Dendritic cell treated with granulocyte-macrophage colony-stimulating factor and Interleukin-4, amounts not matched to agents 40 ng/mL and 50 ng/mL, for 4 days (primary cell): Measurements from ENCODE around the gene DAG1.

Experiments used
- H3K27ac Mint-ChIP-seq: one replicate; pipeline ENCODE4 v1.8.0; 2022; ENCODE audit warnings: mild to moderate bottlenecking, mixed read lengths
- H3K27me3 Mint-ChIP-seq: one replicate; pipeline ENCODE4 v1.8.0; 2022; ENCODE audit warnings: mild to moderate bottlenecking, mixed read lengths
- H3K36me3 Mint-ChIP-seq: one replicate; pipeline ENCODE4 v1.8.0; 2022; ENCODE audit warnings: low read depth, mixed read lengths
- H3K4me1 Mint-ChIP-seq: one replicate; pipeline ENCODE4 v1.8.0; 2022; ENCODE audit warnings: low read depth, mixed read lengths
- H3K4me3 Mint-ChIP-seq: one replicate; pipeline ENCODE4 v1.8.0; 2022; ENCODE audit warnings: mild to moderate bottlenecking, moderate library complexity, mixed read lengths
- H3K9me3 Mint-ChIP-seq: one replicate; pipeline ENCODE4 v1.8.0; 2022; ENCODE audit warnings: mixed read lengths
- intact Hi-C: fragments of 100-400 bp; cut with micrococcal nuclease; formaldehyde crosslinking; loops from one replicate; pipeline ENCODE4 v1.15.0; 2022

Gene DAG1

DNA sequence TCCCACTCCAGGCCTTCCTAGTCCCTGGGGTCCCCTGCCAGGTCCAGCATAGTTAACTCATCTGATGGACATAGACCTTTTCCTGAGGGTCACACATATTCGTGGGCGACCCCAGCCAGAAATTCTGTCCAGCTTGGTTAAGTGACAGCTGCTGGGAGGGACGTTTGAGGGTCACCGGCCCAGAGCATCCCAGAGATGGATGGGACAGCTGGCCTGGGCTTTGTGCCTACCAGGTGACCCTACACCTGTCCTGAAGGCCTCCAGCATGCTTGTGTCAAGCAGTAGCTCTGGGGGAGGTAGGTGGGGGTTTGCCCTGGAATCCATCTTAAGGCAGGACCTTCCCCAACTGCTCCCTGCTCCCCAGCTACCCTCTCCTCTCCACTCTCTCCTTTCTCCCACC lies 9.1 kb upstream of the DAG1 start:
- peaks cover 19% of the 10 kb centered on the region for H3K4me1 Mint-ChIP-seq
- peak overlapping the region; percentile 13 for H3K27ac Mint-ChIP-seq
- intact Hi-C loops: no loop called here
- H3K36me3 Mint-ChIP-seq: no peaks in the 10 kb centered on the region
- H3K9me3 Mint-ChIP-seq: no peaks in the 10 kb centered on the region
- H3K4me3 Mint-ChIP-seq: no peak overlapping the region
- peaks cover 9% of the 10 kb centered on the region for H3K27me3 Mint-ChIP-seq

DNA sequence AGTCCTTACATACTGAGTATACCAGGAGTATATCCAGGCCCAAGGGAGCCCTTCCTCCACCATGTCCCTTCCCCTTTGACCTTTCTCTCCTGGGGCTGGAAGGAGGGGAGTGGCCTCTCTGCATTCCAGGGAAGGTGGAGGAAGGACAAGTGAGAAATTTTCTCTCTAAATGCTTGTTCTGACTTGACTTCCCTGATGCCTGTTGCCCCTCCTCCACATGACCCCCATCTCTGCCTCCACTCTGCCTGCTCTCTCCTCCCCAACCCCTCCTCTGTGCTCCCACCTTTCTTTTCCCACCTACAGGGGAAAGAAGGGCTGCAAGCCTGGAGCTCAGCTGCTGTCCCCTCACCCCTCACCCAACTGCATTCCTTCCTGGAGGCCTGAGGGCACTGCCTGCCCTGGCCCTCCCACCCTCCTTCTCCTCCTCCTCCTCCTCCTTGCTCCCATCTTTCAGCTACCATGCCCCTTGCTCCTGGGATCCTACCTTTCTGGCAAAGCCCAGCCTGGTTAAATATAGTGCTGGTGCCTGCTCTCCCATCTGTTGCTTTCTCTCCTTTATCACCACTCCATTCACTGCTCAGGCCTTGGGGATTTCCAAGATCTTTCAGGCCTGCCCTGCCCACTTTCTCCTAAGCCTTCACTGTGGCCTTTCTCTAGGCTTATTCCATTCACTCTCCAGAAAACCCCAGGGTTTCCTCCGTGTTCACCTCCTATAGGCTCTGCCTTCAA lies 8.5 kb upstream of the DAG1 start:
- H3K9me3 Mint-ChIP-seq: no peaks in the 10 kb centered on the region
- no peak overlapping the region for H3K4me3 Mint-ChIP-seq
- H3K27ac Mint-ChIP-seq: peak overlapping the region; percentile 13
- no peaks in the 10 kb centered on the region for H3K36me3 Mint-ChIP-seq
- intact Hi-C loops: no loop called here
- peaks cover 9% of the 10 kb centered on the region for H3K27me3 Mint-ChIP-seq
- peaks cover 19% of the 10 kb centered on the region for H3K4me1 Mint-ChIP-seq

DNA sequence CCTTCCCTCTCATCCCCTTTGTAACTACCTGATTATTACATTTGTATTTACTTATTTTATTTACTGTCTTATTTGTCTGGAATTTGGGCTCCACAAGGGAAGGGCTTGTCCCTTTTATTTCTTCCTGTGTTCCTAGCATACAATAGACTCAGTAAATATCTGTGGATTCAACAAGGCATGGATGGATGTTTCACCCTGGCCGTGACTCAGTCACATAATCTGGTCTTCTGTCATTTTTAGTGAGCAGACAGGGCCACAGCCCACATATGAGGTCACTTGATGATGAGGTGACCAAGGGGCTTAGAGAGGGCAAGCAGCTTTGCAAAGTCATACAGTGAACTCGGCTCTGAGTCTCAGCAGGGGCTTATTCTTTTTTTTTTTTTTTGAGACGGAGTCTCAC lies 7.8 kb upstream of the DAG1 start:
- intact Hi-C loops: no loop called here
- Mint-ChIP-seq H3K36me3 (no peaks in the 10 kb centered on the region), H3K27ac (peak overlapping the region; percentile 13), H3K4me1 (peaks cover 19% of the 10 kb centered on the region), H3K9me3 (no peaks in the 10 kb centered on the region), H3K27me3 (peaks cover 9% of the 10 kb centered on the region), H3K4me3 (no peak overlapping the region)

DNA sequence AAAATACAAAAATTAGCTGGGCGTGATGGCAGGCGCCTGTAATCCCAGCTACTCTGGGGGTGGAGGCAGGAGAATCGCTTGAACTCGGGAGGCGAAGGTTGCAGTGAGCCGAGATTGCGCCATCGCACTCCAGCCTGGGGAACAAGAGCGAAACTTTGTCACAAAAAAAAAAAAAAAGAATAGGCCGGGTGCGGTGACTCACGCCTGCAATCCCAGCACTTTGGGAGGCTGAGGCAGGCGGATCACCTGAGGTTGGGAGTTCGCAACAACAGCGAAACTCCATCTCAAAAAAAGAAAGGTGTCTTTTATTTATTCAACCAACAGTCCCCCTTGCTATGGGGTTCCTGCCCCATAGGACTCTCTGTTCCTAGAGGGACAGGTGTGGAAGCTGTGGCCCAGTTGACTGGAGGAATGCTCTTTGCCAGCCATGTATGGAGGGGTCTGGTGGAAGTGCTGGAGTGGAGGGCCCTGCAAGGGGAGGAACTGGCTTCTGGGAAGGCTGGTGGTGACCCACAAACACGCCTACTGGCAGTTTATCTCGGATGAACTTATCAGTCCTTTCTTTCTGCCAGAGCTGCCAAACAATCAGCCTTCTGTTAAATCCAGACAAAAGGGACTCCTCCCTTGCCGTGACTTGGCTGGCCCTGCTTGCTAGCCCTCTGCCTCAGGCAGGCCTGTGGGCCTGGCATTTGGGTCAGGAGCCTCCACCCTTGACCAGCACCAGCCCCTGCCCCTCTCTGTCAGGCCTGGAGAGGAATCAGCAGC lies 4.6 kb upstream of the DAG1 start:
- Mint-ChIP-seq H3K27me3 (peaks cover 6% of the 10 kb centered on the region), H3K9me3 (no peaks in the 10 kb centered on the region), H3K4me1 (peaks cover 30% of the 10 kb centered on the region), H3K4me3 (no peak overlapping the region), H3K36me3 (no peaks in the 10 kb centered on the region), H3K27ac (peak overlapping the region; percentile 52)
- intact Hi-C loops: no loop called here

DNA sequence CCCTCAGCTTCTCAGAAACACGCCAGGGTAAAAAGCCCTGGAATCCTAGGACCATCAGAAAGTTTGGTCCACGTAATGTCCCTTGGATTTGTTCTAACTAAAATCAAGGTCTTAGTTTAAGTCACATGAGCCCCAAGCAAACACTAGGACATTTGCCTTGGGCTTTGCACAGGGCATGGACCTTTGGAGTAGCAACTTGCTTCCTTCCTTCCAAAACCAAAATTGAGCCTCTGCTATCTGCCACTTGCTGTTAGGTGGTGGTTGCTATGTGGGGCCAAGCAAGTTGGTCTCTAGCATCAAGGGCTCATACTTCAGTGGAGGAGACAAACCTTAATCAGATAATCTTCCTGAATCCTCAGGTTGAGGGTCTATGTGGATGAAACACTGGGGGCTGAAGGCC lies 4.0 kb upstream of the DAG1 start:
- Mint-ChIP-seq H3K4me1 (peaks cover 33% of the 10 kb centered on the region), H3K4me3 (no peak overlapping the region), H3K36me3 (no peaks in the 10 kb centered on the region), H3K27ac (no peak overlapping the region), H3K9me3 (no peaks in the 10 kb centered on the region), H3K27me3 (peaks cover 6% of the 10 kb centered on the region)
- intact Hi-C loops: no loop called here

DNA sequence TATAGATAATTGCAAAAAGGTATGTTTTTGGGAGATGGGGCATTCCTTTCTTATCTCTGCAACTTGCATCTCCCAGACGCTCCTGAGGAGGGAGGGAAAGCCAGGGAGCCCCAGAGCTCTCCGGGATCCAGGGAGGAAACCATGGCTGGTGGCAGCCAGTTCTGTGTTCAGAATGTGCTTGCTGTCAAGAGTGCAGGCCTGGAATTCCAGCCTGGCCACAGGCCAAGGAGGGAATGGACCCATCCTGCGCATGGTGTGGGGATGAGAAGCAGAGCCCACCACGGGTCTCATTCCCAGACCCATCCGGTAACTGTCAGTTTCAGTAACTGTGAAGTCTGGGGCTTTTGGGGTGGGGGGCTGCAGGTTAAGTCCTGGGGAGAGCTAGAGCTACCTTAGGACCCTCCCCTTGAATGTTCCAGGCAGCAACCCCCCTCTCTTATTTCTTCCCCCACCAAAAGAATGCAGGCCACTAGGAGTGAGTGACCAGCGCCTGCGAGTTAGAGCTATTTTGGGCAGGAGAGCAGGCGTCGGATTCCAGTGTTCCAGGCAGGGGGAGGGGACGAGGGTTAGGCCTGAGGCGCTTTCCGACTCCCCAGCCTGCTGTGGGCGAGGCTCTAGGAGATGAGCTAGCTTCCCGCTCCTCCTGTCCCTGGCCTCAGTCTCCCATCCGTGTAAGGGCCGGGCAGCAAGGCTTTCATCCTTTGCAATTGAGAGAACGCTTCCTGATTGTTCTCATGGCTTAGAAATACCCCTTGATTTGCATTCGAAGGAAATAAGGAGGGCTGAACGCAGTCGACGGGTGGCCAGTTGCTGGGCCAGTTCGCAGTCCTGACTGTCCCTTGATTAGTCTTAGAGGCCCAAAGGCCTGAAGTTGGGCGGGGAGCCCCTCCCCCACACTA lies 781 bp upstream of the DAG1 start:
- Mint-ChIP-seq H3K4me1 (peaks cover 37% of the 10 kb centered on the region), H3K4me3 (peak overlapping the region; percentile 77), H3K9me3 (no peaks in the 10 kb centered on the region), H3K27ac (peak overlapping the region; percentile 97), H3K36me3 (peaks cover 11% of the 10 kb centered on the region), H3K27me3 (peaks cover 20% of the 10 kb centered on the region)
- intact Hi-C loops: no loop called here

DNA sequence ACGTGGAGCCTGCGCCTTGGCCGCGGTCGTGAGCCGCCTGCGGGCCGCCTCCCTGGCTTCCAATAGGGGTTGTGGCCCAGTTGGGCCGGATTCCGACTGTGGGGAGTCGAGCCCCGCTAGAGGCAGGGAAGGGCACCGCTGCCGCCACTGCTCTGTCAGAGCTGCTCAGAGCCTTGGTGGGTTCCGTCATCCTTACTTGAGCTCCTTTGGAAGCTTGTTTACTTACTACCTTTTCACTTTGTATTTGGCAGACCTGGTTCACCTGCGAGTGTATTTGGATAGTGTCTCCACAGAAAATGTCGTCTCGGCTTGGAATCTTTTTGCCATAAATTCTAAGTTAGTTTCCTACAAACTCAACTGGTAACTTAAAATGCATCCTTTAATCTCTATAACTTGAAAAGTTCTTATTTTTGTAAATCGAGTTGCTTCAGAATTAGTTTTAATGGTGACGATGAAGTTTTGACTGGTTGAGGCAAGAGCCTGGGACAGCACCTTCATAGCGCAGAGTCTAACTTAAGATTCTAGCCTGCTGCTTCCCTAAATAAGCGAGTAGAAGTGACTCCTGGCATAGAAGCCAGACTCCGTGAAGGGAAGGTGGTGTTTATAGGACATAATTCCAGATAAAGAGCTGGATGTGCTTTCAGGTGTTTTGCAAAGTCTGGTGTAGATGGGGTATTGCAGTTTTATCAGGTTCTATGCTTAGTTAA lies 800 bp downstream of the DAG1 start:
- no peaks in the 10 kb centered on the region for H3K9me3 Mint-ChIP-seq
- peak overlapping the region; percentile 78 for H3K4me3 Mint-ChIP-seq
- peaks cover 24% of the 10 kb centered on the region for H3K27me3 Mint-ChIP-seq
- peak overlapping the region; percentile 97 for H3K27ac Mint-ChIP-seq
- peaks cover 31% of the 10 kb centered on the region for H3K4me1 Mint-ChIP-seq
- H3K36me3 Mint-ChIP-seq: peaks cover 18% of the 10 kb centered on the region
- intact Hi-C loops: loop anchor here (5.0 kb wide), 1 partner anchor 201 kb away; the partner anchor contains the start of gene APEH

DNA sequence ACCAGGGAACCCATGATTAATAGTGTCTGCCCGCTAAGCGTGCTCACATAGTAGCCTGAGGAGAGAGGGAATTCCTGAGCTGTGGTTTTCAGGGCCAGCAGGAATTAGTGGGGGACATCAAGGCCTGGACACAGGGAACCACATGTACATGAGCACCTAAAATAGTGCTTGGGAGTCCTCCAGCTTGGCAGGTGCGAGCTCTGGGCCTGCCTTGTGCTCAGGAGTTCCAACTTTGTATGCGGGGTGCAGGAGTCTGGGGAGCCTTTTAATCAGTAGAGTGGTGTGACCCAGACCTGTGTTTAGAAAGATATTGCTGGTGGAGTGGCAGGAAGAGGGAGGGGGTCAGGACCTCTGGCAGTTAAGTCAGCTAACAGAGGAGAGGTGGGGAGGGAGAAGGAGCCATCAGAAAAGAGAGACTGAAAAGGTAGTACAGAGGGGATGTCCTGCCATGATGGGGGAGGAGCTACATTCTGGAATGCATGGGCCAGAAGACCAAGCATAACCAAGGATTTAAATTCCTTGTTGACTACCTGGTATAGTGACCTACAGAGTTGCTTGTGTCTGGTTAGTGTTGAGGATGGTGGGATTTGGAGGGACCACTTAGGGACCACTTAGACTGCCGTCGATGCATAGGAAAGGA lies 1.9 kb downstream of the DAG1 start:
- Mint-ChIP-seq H3K27me3 (peaks cover 24% of the 10 kb centered on the region), H3K36me3 (peaks cover 20% of the 10 kb centered on the region), H3K9me3 (no peaks in the 10 kb centered on the region), H3K27ac (peak overlapping the region; percentile 97), H3K4me3 (peak overlapping the region; percentile 39), H3K4me1 (peaks cover 40% of the 10 kb centered on the region)
- intact Hi-C loops: loop anchor here (5.0 kb wide), 1 partner anchor 200 kb away; the partner anchor contains the start of gene APEH

DNA sequence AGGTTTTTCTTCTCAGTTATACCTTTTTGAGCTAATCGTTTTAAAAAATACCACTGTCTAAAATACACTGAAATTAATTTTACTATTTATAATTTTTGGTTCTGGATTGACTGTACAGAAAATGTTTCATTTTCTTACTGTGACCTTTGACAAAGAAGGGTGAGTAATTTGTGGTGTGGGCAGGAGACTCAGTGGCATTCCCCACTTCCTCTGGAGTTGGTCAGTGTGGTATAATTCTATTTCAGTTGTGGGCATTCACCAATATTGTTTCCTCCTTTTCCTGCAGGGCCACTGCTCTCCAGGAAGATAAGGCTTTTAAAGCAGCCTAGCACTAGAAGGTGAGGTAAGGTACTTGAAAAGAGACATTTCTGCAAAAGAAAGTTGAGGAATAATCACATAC lies 6.5 kb downstream of the DAG1 start:
- Mint-ChIP-seq H3K27me3 (peaks cover 34% of the 10 kb centered on the region), H3K4me3 (no peak overlapping the region), H3K9me3 (no peaks in the 10 kb centered on the region), H3K27ac (no peak overlapping the region), H3K36me3 (peaks cover 52% of the 10 kb centered on the region), H3K4me1 (peaks cover 21% of the 10 kb centered on the region)
- intact Hi-C loops: no loop called here

DNA sequence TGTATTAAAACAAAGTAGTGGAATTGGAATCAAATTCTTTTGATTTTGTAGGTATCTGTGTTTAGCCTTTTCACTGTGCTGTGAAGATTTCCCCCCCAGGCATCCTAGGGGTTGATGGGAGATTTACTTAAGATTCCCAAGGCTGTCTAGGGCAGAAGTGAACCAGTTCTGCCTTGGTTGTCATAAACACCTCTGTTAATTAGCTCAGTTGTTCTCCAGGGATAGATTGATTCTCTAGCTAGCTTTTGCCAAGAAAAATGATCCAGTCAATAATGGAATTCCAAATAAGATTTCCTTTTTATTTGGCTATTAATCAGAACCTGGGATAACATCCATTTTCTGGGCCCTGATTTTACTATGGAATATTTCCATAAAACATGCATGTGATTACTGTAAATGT lies 12.7 kb downstream of the DAG1 start:
- intact Hi-C loops: no loop called here
- no peak overlapping the region for H3K4me3 Mint-ChIP-seq

DNA sequence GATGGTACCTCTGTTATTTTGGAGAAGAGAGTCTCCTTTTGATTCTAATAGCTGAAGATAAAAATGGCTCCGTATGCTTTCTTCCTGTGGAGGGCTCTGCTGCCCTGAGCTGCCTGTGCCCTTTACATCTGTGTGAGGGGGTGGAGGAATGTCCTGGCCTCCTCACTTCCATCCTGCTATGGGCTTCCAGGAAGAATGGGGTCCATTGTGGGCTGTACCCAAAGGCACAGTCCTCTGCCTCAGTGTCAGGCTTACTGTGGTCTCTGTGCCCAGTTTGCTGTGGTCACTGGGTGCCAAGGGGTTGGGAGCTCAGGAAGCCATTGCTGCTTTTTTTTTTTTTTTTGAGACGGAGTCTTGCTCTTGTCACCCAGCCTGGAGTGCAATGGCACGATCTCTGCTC lies 14.4 kb downstream of the DAG1 start:
- no peaks in the 10 kb centered on the region for H3K9me3 Mint-ChIP-seq
- intact Hi-C loops: no loop called here
- H3K36me3 Mint-ChIP-seq: peaks cover 45% of the 10 kb centered on the region
- H3K4me1 Mint-ChIP-seq: peaks cover 8% of the 10 kb centered on the region
- H3K27ac Mint-ChIP-seq: no peak overlapping the region
- H3K4me3 Mint-ChIP-seq: no peak overlapping the region
- peaks cover 8% of the 10 kb centered on the region for H3K27me3 Mint-ChIP-seq

More for the DNA sequence above, 12.7 kb downstream of the DAG1 start:
- H3K9me3 Mint-ChIP-seq: no peaks in the 10 kb centered on the region
- peaks cover 12% of the 10 kb centered on the region for H3K27me3 Mint-ChIP-seq
- H3K4me1 Mint-ChIP-seq: peaks cover under 1% of the 10 kb centered on the region
- no peak overlapping the region for H3K27ac Mint-ChIP-seq
- peaks cover 47% of the 10 kb centered on the region for H3K36me3 Mint-ChIP-seq

DNA sequence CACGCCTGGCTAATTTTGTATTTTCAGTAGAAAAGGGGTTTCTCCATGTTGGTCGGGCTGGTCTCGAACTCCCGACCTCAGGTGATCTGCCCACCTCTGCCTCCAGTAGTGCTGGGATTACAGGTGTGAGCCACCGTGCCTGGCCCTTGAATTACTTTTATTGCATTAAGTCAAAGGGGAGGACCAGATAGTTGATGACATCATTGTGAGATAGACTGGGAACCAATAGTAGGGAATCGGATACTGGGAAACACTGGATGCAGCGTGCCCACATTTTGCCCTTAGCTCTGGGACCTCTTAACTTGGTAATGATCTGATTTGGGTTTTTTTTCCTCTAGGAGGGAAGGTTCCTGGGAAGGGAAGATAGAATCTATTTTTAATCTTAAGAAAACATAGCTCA lies 19.2 kb downstream of the DAG1 start:
- peaks cover 57% of the 10 kb centered on the region for H3K36me3 Mint-ChIP-seq
- H3K27ac Mint-ChIP-seq: no peak overlapping the region
- H3K4me1 Mint-ChIP-seq: peaks cover 17% of the 10 kb centered on the region
- no peak overlapping the region for H3K4me3 Mint-ChIP-seq
- H3K27me3 Mint-ChIP-seq: no peaks in the 10 kb centered on the region
- intact Hi-C loops: no loop called here
- H3K9me3 Mint-ChIP-seq: no peaks in the 10 kb centered on the region

DNA sequence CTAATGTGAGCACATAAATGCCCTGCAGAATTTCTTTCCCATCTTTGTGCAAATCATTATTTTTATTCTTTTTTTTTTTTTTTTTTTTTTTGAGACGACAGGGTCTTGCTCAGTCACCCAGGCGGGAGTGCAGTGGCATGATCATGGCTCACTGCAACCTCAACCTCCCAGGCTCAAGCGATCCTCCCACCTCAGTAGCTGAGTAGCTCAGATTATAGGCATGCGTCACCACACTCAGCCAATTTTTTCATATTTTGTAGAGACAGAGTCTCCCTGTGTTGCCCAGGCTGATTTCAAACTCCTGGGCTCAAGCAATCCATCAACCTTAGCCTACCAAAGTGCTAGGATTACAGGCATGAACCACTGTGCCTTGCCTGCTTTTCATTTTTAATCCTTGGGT lies 22.9 kb downstream of the DAG1 start:
- no peaks in the 10 kb centered on the region for H3K27me3 Mint-ChIP-seq
- no peak overlapping the region for H3K4me3 Mint-ChIP-seq
- intact Hi-C loops: no loop called here
- no peak overlapping the region for H3K27ac Mint-ChIP-seq
- H3K4me1 Mint-ChIP-seq: peaks cover 29% of the 10 kb centered on the region
- no peaks in the 10 kb centered on the region for H3K9me3 Mint-ChIP-seq
- peaks cover 48% of the 10 kb centered on the region for H3K36me3 Mint-ChIP-seq
